OCI-LY3 (cell line): ENCODE data around the gene SIK2.

Experiments used
- H2AFZ ChIP-seq: fragments of 200-600, 300-600 bp; shearing (Covaris generic); 2 replicates; pipeline ENCODE4 v1.6.0; 2014; ENCODE audit warnings: antibody characterized with exemption, low read depth, low read length
- H3K27ac ChIP-seq: fragments of 200-600, 300-600 bp; sonication (generic); 2 replicates; pipeline ENCODE4 v1.5.1; 2014; ENCODE audit warnings: mild to moderate bottlenecking, low read length, moderate library complexity, mixed read lengths
- H3K27me3 ChIP-seq: fragments of 200-600, 300-600 bp; sonication (generic); 2 replicates; pipeline ENCODE4 v1.6.1; 2014; ENCODE audit warnings: low read depth, low read length, mixed read lengths
- H3K36me3 ChIP-seq: fragments of 200-600, 300-600 bp; sonication (generic); replicated peaks from 2 replicates; pipeline ENCODE3; 2014; ENCODE audit warnings: low read depth, low read length, mixed read lengths
- H3K4me1 ChIP-seq: fragments of 300-600, 200-600 bp; sonication (generic); 2 replicates; pipeline ENCODE4 v1.6.1; 2014; ENCODE audit warnings: low read length, mixed read lengths
- H3K4me2 ChIP-seq: fragments of 200-600, 300-600 bp; sonication (generic); 2 replicates; pipeline ENCODE4 v1.6.1; 2014; ENCODE audit warnings: low read length, mixed read lengths
- H3K4me3 ChIP-seq: fragments of 300-600, 200-600 bp; sonication (generic); 2 replicates; pipeline ENCODE4 v1.5.1; 2014; ENCODE audit warnings: antibody characterized with exemption, mild to moderate bottlenecking, low read length, moderate library complexity
- H3K79me2 ChIP-seq: fragments of 300-600, 200-600 bp; shearing (Covaris generic); 2 replicates; pipeline ENCODE4 v1.6.1; 2014; ENCODE audit warnings: mild to moderate bottlenecking, low read length, mixed read lengths
- H3K9ac ChIP-seq: fragments of 300-600, 200-600 bp; shearing (Covaris generic); 2 replicates; pipeline ENCODE4 v1.6.0; 2014; ENCODE audit warnings: mild to moderate bottlenecking, low read length, moderate library complexity
- H3K9me3 ChIP-seq: fragments of 200-600, 300-600 bp; shearing (Covaris generic); 2 replicates; pipeline ENCODE4 v1.6.1; 2014; ENCODE audit warnings: low read length, mixed read lengths; ENCODE audit not compliant: insufficient read depth
- H4K20me1 ChIP-seq: fragments of 200-600, 300-600 bp; sonication (generic); 2 replicates; pipeline ENCODE4 v1.6.1; 2016; ENCODE audit warnings: low read length, mixed read lengths; ENCODE audit not compliant: insufficient read depth
- EZH2phosphoT487 ChIP-seq: fragments of 200-600 bp; shearing (Covaris generic); IDR thresholded peaks from 2 replicates; pipeline ENCODE4 v1.6.1; 2018; ENCODE audit warnings: antibody characterized with exemption, mixed run types, low read depth
- TF ChIP-seq, protein P1 (sequence below): fragments of 200-600, 300-600 bp; sonication (generic); IDR thresholded peaks from 2 replicates; pipeline ENCODE4 v1.5.1; 2014; ENCODE audit warnings: antibody characterized with exemption, low read length, low read depth

Gene SIK2

DNA sequence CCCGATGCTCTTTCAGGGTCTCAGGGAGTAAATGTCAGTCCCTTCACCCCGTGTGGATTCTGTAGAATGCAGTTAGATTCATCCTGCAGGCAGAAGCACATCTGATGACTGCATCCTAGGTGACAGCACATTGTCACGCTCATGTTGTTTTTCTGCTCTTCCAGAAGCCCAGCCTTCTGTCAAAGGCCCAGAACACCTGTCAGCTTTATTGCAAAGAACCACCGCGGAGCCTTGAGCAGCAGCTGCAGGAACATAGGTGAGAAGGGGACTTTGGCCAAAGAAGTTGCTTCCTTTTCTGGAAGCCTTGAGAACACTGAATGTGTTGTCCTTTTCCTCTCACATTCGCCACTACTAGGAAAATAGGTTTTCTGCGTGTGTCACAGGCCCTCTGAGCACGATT lies 120.3 kb downstream of the SIK2 start:
- H3K9ac ChIP-seq = no peak overlapping the region
- no peak overlapping the region for H2AFZ ChIP-seq
- H3K4me1 ChIP-seq = no peaks in the 10 kb centered on the region
- no peaks in the 10 kb centered on the region for H3K9me3 ChIP-seq
- no peaks in the 10 kb centered on the region for H3K27me3 ChIP-seq
- TF ChIP-seq, protein P1, sequence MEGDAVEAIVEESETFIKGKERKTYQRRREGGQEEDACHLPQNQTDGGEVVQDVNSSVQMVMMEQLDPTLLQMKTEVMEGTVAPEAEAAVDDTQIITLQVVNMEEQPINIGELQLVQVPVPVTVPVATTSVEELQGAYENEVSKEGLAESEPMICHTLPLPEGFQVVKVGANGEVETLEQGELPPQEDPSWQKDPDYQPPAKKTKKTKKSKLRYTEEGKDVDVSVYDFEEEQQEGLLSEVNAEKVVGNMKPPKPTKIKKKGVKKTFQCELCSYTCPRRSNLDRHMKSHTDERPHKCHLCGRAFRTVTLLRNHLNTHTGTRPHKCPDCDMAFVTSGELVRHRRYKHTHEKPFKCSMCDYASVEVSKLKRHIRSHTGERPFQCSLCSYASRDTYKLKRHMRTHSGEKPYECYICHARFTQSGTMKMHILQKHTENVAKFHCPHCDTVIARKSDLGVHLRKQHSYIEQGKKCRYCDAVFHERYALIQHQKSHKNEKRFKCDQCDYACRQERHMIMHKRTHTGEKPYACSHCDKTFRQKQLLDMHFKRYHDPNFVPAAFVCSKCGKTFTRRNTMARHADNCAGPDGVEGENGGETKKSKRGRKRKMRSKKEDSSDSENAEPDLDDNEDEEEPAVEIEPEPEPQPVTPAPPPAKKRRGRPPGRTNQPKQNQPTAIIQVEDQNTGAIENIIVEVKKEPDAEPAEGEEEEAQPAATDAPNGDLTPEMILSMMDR = no peak
- TF ChIP-seq EZH2phosphoT487 = no peak
- no peak overlapping the region for H3K4me3 ChIP-seq
- H3K27ac ChIP-seq = no peak overlapping the region
- no peaks in the 10 kb centered on the region for H4K20me1 ChIP-seq
- H3K4me2 ChIP-seq = no peak overlapping the region
- H3K36me3 ChIP-seq = peaks cover 68% of the 10 kb centered on the region
- H3K79me2 ChIP-seq = no peaks in the 10 kb centered on the region

GRCh38 chr11:111723595-111723994 lies 121.3 kb downstream of the SIK2 start:
- Histone ChIP-seq H3K9ac (no peak overlapping the region), H3K4me2 (no peak overlapping the region), H3K4me1 (no peaks in the 10 kb centered on the region), H2AFZ (no peak overlapping the region), H4K20me1 (no peaks in the 10 kb centered on the region), H3K4me3 (no peak overlapping the region), H3K27ac (no peak overlapping the region), H3K79me2 (no peaks in the 10 kb centered on the region), H3K9me3 (no peaks in the 10 kb centered on the region), H3K36me3 (peaks cover 71% of the 10 kb centered on the region), H3K27me3 (no peaks in the 10 kb centered on the region)
- TF ChIP-seq EZH2phosphoT487 = no peak
- TF ChIP-seq, protein P1 = no peak

DNA sequence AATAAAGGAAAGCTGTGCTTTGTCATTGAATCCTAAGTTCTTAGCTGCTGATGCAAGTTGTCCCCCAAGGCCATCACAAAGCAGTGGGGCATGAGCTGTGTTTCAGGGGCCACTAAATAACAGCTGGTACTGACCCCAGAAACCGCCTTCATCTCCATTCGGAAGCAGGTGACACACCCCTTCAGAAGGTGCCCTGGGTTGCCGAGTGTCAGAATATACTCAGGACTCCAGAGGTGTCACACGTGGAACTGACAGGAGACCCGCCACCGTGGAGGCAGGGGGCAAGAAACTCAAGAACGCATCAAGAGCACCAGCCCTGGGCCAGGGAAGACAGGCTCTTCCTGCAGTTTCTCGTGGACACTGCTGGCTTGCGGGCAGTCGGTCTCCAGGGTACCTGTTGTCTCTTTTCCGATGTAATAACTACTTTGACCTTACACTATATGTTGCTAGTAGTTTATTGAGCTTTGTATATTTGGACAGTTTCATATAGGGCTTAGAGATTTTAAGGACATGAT lies 122.4 kb downstream of the SIK2 start:
- Histone ChIP-seq H3K79me2 (no peaks in the 10 kb centered on the region), H2AFZ (no peak overlapping the region), H3K4me2 (no peak overlapping the region), H3K36me3 (peaks cover 70% of the 10 kb centered on the region), H3K27ac (no peak overlapping the region), H3K27me3 (no peaks in the 10 kb centered on the region), H3K4me1 (no peaks in the 10 kb centered on the region), H4K20me1 (no peaks in the 10 kb centered on the region), H3K9ac (no peak overlapping the region), H3K9me3 (no peaks in the 10 kb centered on the region), H3K4me3 (no peak overlapping the region)
- no peak for TF ChIP-seq EZH2phosphoT487
- TF ChIP-seq, protein P1 = no peak

GRCh38 chr11:111725621-111726020 lies 123.4 kb downstream of the SIK2 start:
- H3K36me3 ChIP-seq = peaks cover 61% of the 10 kb centered on the region

More at GRCh38 chr11:111725621-111726020, 123.4 kb downstream of the SIK2 start:
- Histone ChIP-seq H3K9me3 (no peaks in the 10 kb centered on the region), H4K20me1 (no peaks in the 10 kb centered on the region), H3K4me2 (no peak overlapping the region), H2AFZ (no peak overlapping the region), H3K79me2 (no peaks in the 10 kb centered on the region), H3K9ac (no peak overlapping the region), H3K4me1 (no peaks in the 10 kb centered on the region), H3K4me3 (no peak overlapping the region), H3K27ac (no peak overlapping the region), H3K27me3 (no peaks in the 10 kb centered on the region)
- TF ChIP-seq, protein P1 = no peak
- no peak for TF ChIP-seq EZH2phosphoT487
